CD8-positive, alpha-beta memory T cell (primary cell): ENCODE results near the gene HS6ST3. TPM values are rescaled to one million over a fixed set of nuclear protein-coding genes. Genes with fewer than 3 reads are reported as not detected.
"Not testable (repeated sequence)": the region's sequence is repeated elsewhere in the genome, so short reads cannot be mapped to it uniquely, and the experiment has no call there.

Experiments used
- CTCF ChIA-PET: fragments of 350-600 bp; sonication (Branson Sonifier 250); formaldehyde crosslinking; loops from one replicate; lab custom pipeline; 2021; ENCODE audit warnings: antibody characterized with exemption; lab: Charles Lee
- POLR2A ChIA-PET: fragments of 350-600 bp; sonication (Branson Sonifier 250); formaldehyde crosslinking; loops from one replicate; lab custom pipeline; 2021; ENCODE audit warnings: antibody characterized with exemption; lab: Charles Lee
- DNase-seq, 5 donors: peaks; one replicate each; pipeline versions ENCODE4 v3.0.0 to v3.0.0-alpha.2; 2020 to 2022; ENCODE audit warnings: mixed read lengths in 1 of 5
- H3K27ac ChIP-seq: one replicate; pipeline ENCODE4 v1.7.0; 2013; ENCODE audit warnings: low read depth, mild to moderate bottlenecking, low read length, moderate library complexity
- H3K27me3 ChIP-seq: 2 replicates; pipeline ENCODE4 v1.7.0; 2013; ENCODE audit warnings: low read length, mild to moderate bottlenecking; ENCODE audit not compliant: insufficient read depth, poor library complexity, severe bottlenecking
- H3K36me3 ChIP-seq: 2 replicates; pipeline ENCODE4 v1.7.0; 2013; ENCODE audit warnings: mild to moderate bottlenecking, low read length, moderate library complexity; ENCODE audit not compliant: insufficient read depth
- H3K4me1 ChIP-seq: 2 replicates; pipeline ENCODE4 v1.7.0; 2013; ENCODE audit warnings: mild to moderate bottlenecking, low read length, moderate library complexity; ENCODE audit not compliant: insufficient read depth
- H3K4me3 ChIP-seq: 2 replicates; pipeline ENCODE4 v1.7.0; 2013; ENCODE audit warnings: mild to moderate bottlenecking, low read length
- H3K9me3 ChIP-seq: 2 replicates; pipeline ENCODE4 v1.7.0; 2013; ENCODE audit warnings: mild to moderate bottlenecking, low read length
- H3K27ac Mint-ChIP-seq, 8 donors: one replicate each; pipeline ENCODE4 v1.8.0; 2020 to 2021; ENCODE audit warnings: mixed read lengths in 8 of 8, mild to moderate bottlenecking in 6 of 8, inconsistent platforms in 3 of 8, moderate library complexity in 3 of 8
- H3K27me3 Mint-ChIP-seq, 2 donors: one replicate each; pipeline ENCODE4 v1.8.0; 2020 to 2021; ENCODE audit warnings: mixed read lengths in 2 of 2, mild to moderate bottlenecking in 1 of 2, moderate library complexity in 1 of 2
- H3K36me3 Mint-ChIP-seq, 3 donors: one replicate each; pipeline ENCODE4 v1.8.0; 2020 to 2021; ENCODE audit warnings: mixed read lengths in 3 of 3, inconsistent platforms in 1 of 3, mild to moderate bottlenecking in 1 of 3
- H3K4me1 Mint-ChIP-seq, 3 donors: one replicate each; pipeline ENCODE4 v1.8.0; 2020 to 2021; ENCODE audit warnings: mixed read lengths in 3 of 3, inconsistent platforms in 1 of 3, mild to moderate bottlenecking in 1 of 3
- H3K4me3 Mint-ChIP-seq, 7 donors: one replicate each; pipeline ENCODE4 v1.8.0; 2020 to 2021; ENCODE audit warnings: mixed read lengths in 7 of 7, mild to moderate bottlenecking in 6 of 7, moderate library complexity in 4 of 7, inconsistent platforms in 2 of 7
- H3K9me3 Mint-ChIP-seq, 5 donors: one replicate each; pipeline ENCODE4 v1.8.0; 2020 to 2022; ENCODE audit warnings: mixed read lengths in 5 of 5, mild to moderate bottlenecking in 3 of 5, moderate library complexity in 2 of 5, inconsistent platforms in 1 of 5
- polyA plus RNA-seq: library from polyadenylated mRNA; unstranded; fragments of 300-500 nt; fragmentation: Illumina TruSeq; gene quantifications from one replicate; pipeline ENCODE4 v1.2.3, GENCODE V29; 2021
- total RNA-seq, 2 experiments: library from RNA; stranded (reverse); gene quantifications; one replicate each; pipeline ENCODE4 v1.2.3, GENCODE V29; 2021

HS6ST3 gene
- total and polyA plus RNA-seq, 3 experiments from 2014 or later = not detected

DNA sequence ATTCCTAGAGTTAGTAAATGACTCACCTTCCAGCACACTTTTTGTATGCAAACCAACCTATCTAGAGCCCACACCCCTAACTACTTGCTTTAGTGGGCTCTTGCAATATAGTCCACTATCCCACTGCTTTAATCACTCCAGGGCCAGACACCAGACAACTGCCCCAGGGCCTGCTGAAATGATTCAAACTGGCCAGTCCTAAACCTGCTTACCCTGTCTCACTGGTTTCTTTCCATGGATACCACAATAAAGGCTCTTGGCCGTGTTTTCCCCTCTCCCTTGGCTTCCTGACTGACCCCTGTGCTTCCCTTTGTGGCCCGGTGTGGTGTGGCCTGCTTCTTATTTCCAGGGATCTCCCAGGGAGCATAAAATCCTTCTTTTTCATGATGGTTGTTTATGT is 14.6 kb downstream of the HS6ST3 start:
- no peaks in the 10 kb centered on the region for H3K27me3 ChIP-seq
- Mint-ChIP-seq H3K9me3 (peaks cover 11 to 23% (median 17%) of the 10 kb centered on the region in 5 donors), H3K27me3 (peaks cover 0 to 1% of the 10 kb centered on the region in 2 donors), H3K36me3 (no peaks in the 10 kb centered on the region), H3K4me1 (no peaks in the 10 kb centered on the region), H3K4me3 (no peak overlapping the region), H3K27ac (no peak overlapping the region)
- no peaks in the 10 kb centered on the region for H3K9me3 ChIP-seq
- ChIA-PET CTCF (no interaction called here), POLR2A (no interaction called here)
- H3K36me3 ChIP-seq = no peaks in the 10 kb centered on the region
- no peaks in the 10 kb centered on the region for H3K4me1 ChIP-seq
- H3K27ac ChIP-seq = no peak overlapping the region
- DNase-seq = no peak
- no peak overlapping the region for H3K4me3 ChIP-seq

- H3K36me3 Mint-ChIP-seq, H3K4me3 Mint-ChIP-seq, POLR2A ChIA-PET, H3K27ac ChIP-seq, H3K27ac Mint-ChIP-seq, H3K36me3 ChIP-seq, H3K27me3 Mint-ChIP-seq, H3K4me1 Mint-ChIP-seq, H3K9me3 ChIP-seq, CTCF ChIA-PET, H3K27me3 ChIP-seq, H3K4me3 ChIP-seq, H3K4me1 ChIP-seq, DNase-seq: not testable (repeated sequence)
- H3K9me3 Mint-ChIP-seq = peaks cover 16 to 27% (median 23%) of the 10 kb centered on the region in 5 donors
These were observed 18.2 kb downstream of the HS6ST3 start for GRCh38 chr13:96108072-96108471.

- no peaks in the 10 kb centered on the region for H3K9me3 ChIP-seq
- Mint-ChIP-seq H3K4me1 (no peaks in the 10 kb centered on the region), H3K27ac (no peak overlapping the region), H3K36me3 (no peaks in the 10 kb centered on the region), H3K27me3 (peaks cover 0 to 3% of the 10 kb centered on the region in 2 donors), H3K4me3 (no peak overlapping the region), H3K9me3 (peaks cover 16 to 27% (median 23%) of the 10 kb centered on the region in 5 donors)
- H3K27ac ChIP-seq = no peak overlapping the region
- no peaks in the 10 kb centered on the region for H3K27me3 ChIP-seq
- no peak overlapping the region for H3K4me3 ChIP-seq
- CTCF ChIA-PET = no interaction called here
- H3K36me3 ChIP-seq = no peaks in the 10 kb centered on the region
- no peak for DNase-seq
- POLR2A ChIA-PET = no interaction called here
- H3K4me1 ChIP-seq = no peaks in the 10 kb centered on the region
These were observed 19.2 kb downstream of the HS6ST3 start for GRCh38 chr13:96109125-96109524.

DNA sequence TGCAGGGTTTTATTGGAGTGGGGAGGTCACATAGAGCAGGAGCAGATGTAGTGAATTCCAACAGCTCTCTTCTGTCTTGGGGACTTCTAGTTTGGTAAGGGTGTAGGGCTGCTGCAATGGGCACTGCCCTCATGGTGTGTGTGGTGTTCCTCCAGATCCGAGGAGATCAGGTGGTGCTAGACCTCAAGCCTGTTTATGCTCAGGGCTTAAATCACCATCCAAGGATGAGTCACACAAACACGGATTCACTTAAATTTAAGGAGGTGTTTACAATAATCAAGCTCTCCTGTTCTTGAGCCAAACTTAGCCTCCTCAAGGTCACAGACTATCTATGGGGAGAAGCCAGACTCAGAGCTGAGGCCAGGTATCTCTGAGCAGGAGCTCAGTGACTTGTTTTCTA is 23.0 kb downstream of the HS6ST3 start:
- no peak overlapping the region for H3K27ac ChIP-seq
- Mint-ChIP-seq H3K27me3 (peaks cover 0 to 2% of the 10 kb centered on the region in 2 donors), H3K27ac (no peak overlapping the region), H3K9me3 (peaks cover 10 to 15% (median 12%) of the 10 kb centered on the region in 5 donors), H3K4me1 (no peaks in the 10 kb centered on the region), H3K4me3 (no peak overlapping the region), H3K36me3 (no peaks in the 10 kb centered on the region)
- no peaks in the 10 kb centered on the region for H3K27me3 ChIP-seq
- no peaks in the 10 kb centered on the region for H3K9me3 ChIP-seq
- H3K36me3 ChIP-seq = no peaks in the 10 kb centered on the region
- ChIA-PET CTCF (no interaction called here), POLR2A (no interaction called here)
- H3K4me1 ChIP-seq = no peaks in the 10 kb centered on the region
- H3K4me3 ChIP-seq = no peak overlapping the region
- DNase-seq = no peak

GRCh38 chr13:96115368-96115767 is 25.5 kb downstream of the HS6ST3 start:
- H3K9me3 Mint-ChIP-seq, H3K4me3 ChIP-seq, H3K9me3 ChIP-seq, H3K36me3 ChIP-seq, H3K27ac Mint-ChIP-seq, CTCF ChIA-PET, H3K4me1 ChIP-seq, DNase-seq, H3K27me3 Mint-ChIP-seq, POLR2A ChIA-PET, H3K36me3 Mint-ChIP-seq, H3K27me3 ChIP-seq, H3K4me3 Mint-ChIP-seq, H3K4me1 Mint-ChIP-seq, H3K27ac ChIP-seq: not testable (repeated sequence)

GRCh38 chr13:96119921-96120320 is 30.0 kb downstream of the HS6ST3 start:
- POLR2A ChIA-PET = no interaction called here
- no peak overlapping the region for H3K27ac Mint-ChIP-seq
- no peak overlapping the region for H3K4me3 Mint-ChIP-seq
- no peaks in the 10 kb centered on the region for H3K27me3 Mint-ChIP-seq
- no peaks in the 10 kb centered on the region for H3K9me3 ChIP-seq
- no peaks in the 10 kb centered on the region for H3K4me1 Mint-ChIP-seq
- H3K27me3 ChIP-seq = no peaks in the 10 kb centered on the region
- CTCF ChIA-PET = no interaction called here
- no peaks in the 10 kb centered on the region for H3K36me3 Mint-ChIP-seq
- H3K36me3 ChIP-seq = no peaks in the 10 kb centered on the region
- no peak overlapping the region for H3K27ac ChIP-seq
- DNase-seq = no peak
- peaks cover 0 to 8% (median 0%) of the 10 kb centered on the region in 5 donors for H3K9me3 Mint-ChIP-seq
- no peaks in the 10 kb centered on the region for H3K4me1 ChIP-seq
- no peak overlapping the region for H3K4me3 ChIP-seq

DNA sequence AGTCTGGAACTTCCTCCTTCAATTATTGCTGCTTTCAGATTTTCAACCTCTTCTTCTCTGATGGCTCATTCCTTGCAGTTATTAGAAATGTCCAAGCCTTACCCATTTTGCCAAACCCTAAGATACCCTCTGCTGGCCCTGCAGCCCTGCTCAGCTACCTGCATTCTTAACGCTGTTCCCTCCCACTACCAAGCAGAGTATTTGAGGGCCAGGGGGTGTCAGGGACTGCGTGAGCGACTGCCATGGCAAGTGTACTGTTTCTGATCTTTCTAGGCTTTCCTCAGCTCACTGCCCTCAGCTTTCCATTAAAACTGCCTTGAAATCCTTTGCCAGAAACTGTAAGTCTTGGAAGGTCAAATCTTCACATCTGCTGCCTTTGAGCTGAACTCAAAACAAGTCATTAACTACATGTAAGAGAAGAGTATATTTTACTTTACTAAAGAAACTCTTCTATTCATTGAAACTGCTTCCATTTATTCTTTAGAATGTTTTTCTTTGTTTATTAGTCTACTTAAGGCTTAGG is 41.0 kb downstream of the HS6ST3 start:
- ChIA-PET CTCF (no interaction called here), POLR2A (no interaction called here)
- Mint-ChIP-seq H3K9me3 (peaks cover 0 to 8% (median 0%) of the 10 kb centered on the region in 5 donors), H3K4me1 (no peaks in the 10 kb centered on the region), H3K4me3 (no peak overlapping the region), H3K27ac (no peak overlapping the region), H3K27me3 (no peaks in the 10 kb centered on the region), H3K36me3 (no peaks in the 10 kb centered on the region)
- DNase-seq = no peak
- Histone ChIP-seq H3K9me3 (no peaks in the 10 kb centered on the region), H3K27ac (no peak overlapping the region), H3K4me3 (no peak overlapping the region), H3K4me1 (no peaks in the 10 kb centered on the region), H3K36me3 (no peaks in the 10 kb centered on the region), H3K27me3 (no peaks in the 10 kb centered on the region)

- no peak overlapping the region for H3K27ac Mint-ChIP-seq
These were observed 51.1 kb downstream of the HS6ST3 start for GRCh38 chr13:96141032-96141431.

DNA sequence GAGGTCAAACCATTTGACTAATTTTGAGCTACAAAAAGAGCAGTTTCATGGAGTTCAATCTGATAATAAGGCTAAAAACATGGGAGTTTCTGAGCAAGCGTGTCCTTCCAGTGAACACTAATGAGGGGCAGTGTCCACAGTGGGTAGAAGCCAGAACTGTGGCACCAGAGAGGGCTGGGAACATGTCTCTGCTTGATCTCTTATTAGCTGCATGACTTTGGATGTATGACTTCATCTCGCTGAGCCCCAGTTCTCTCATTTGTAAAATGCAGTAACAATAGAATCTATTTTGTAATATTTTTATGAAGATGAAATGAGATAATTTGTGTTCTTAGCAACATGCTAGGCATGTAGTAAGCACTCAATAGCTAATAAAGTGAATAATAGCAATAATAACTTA is 69.8 kb downstream of the HS6ST3 start:
- H3K36me3 Mint-ChIP-seq = no peaks in the 10 kb centered on the region
- H3K9me3 Mint-ChIP-seq = peaks cover 0 to 4% (median 2%) of the 10 kb centered on the region in 5 donors
- Histone ChIP-seq H3K4me1 (no peaks in the 10 kb centered on the region), H3K4me3 (no peak overlapping the region), H3K27me3 (no peaks in the 10 kb centered on the region), H3K36me3 (no peaks in the 10 kb centered on the region), H3K9me3 (no peaks in the 10 kb centered on the region), H3K27ac (no peak overlapping the region)
- no peak overlapping the region for H3K4me3 Mint-ChIP-seq
- CTCF ChIA-PET = no interaction called here
- no peak for DNase-seq
- no peak overlapping the region for H3K27ac Mint-ChIP-seq
- no peaks in the 10 kb centered on the region for H3K4me1 Mint-ChIP-seq
- POLR2A ChIA-PET = no interaction called here
- H3K27me3 Mint-ChIP-seq = no peaks in the 10 kb centered on the region

More at GRCh38 chr13:96141032-96141431, 51.1 kb downstream of the HS6ST3 start:
- CTCF ChIA-PET = no interaction called here
- Histone ChIP-seq H3K27ac (no peak overlapping the region), H3K4me3 (no peak overlapping the region), H3K27me3 (no peaks in the 10 kb centered on the region), H3K9me3 (no peaks in the 10 kb centered on the region), H3K36me3 (no peaks in the 10 kb centered on the region), H3K4me1 (no peaks in the 10 kb centered on the region)
- Mint-ChIP-seq H3K4me1 (no peaks in the 10 kb centered on the region), H3K4me3 (no peak overlapping the region), H3K27me3 (no peaks in the 10 kb centered on the region), H3K36me3 (no peaks in the 10 kb centered on the region), H3K9me3 (peaks cover 0 to 4% (median 1%) of the 10 kb centered on the region in 5 donors)
- POLR2A ChIA-PET = no interaction called here
- no peak for DNase-seq
